Measurements from ENCODE around the gene HMGB2. TPM values are rescaled to one million over a fixed set of nuclear protein-coding genes. Genes with fewer than 3 reads are reported as not detected.

HMGB2 gene
- total RNA-seq, 1 donor from 2014 or later: 43.4 TPM

GRCh38 chr4:173374588-173374987 lies 40.4 kb upstream of the HMGB2 start:
- Histone ChIP-seq H3K9me3 (no peaks in the 10 kb centered on the region), H3K27me3 (no peaks in the 10 kb centered on the region), H3K4me3 (no peak overlapping the region), H3K27ac (no peak overlapping the region), H3K36me3 (peaks cover 6% of the 10 kb centered on the region), H3K4me1 (no peaks in the 10 kb centered on the region)
- DNase-seq (no peak), ATAC-seq (no peak)
- intact Hi-C loops (cut with DNase I): no loop called here
- TF ChIP-seq CTCF (IDR thresholded peaks at IDR 0.05): no peak

- no peaks in the 10 kb centered on the region for H3K36me3 ChIP-seq
- H3K27me3 ChIP-seq: no peaks in the 10 kb centered on the region
- intact Hi-C loops (cut with DNase I): no loop called here
- no peaks in the 10 kb centered on the region for H3K4me1 ChIP-seq
- no peaks in the 10 kb centered on the region for H3K9me3 ChIP-seq
- TF ChIP-seq CTCF (IDR thresholded peaks at IDR 0.05): no peak
- peak overlapping the region; percentile 80 for H3K27ac ChIP-seq
- ATAC-seq: peak; percentile 21
- DNase-seq: peak; percentile 84
- H3K4me3 ChIP-seq: peak overlapping the region; percentile 87
These were observed 37.4 kb upstream of the HMGB2 start for GRCh38 chr4:173371292-173372192.

- peak within 1 kb of the TSS; percentile 87 for H3K4me3 ChIP-seq
- TF ChIP-seq CTCF (IDR thresholded peaks at IDR 0.05): no peak
- DNase-seq: peak; percentile 99
- H3K36me3 ChIP-seq: no peaks in the 10 kb centered on the region
- no peaks in the 10 kb centered on the region for H3K9me3 ChIP-seq
- peak within 1 kb of the TSS; percentile 95 for H3K27ac ChIP-seq
- H3K4me1 ChIP-seq: no peaks in the 10 kb centered on the region
- ATAC-seq: peak; percentile 96
- H3K27me3 ChIP-seq: no peaks in the 10 kb centered on the region
- intact Hi-C loops (cut with DNase I): no loop called here
These were observed 36.5 kb upstream of the HMGB2 start, which contains the start of gene SAP30 for GRCh38 chr4:173370477-173371291. TSS of gene SAP30 (plus strand) at chr4:173370954. CDS start at chr4:173371183, 229 bp downstream.

GRCh38 chr4:173370130-173370476 lies 35.9 kb upstream of the HMGB2 start:
- DNase-seq (peak; percentile 78), ATAC-seq (peak; percentile 1)
- Histone ChIP-seq H3K27ac (peak overlapping the region; percentile 95), H3K4me1 (no peaks in the 10 kb centered on the region), H3K27me3 (no peaks in the 10 kb centered on the region), H3K36me3 (no peaks in the 10 kb centered on the region), H3K9me3 (no peaks in the 10 kb centered on the region), H3K4me3 (peak overlapping the region; percentile 87)
- TF ChIP-seq CTCF (IDR thresholded peaks at IDR 0.05): no peak
- intact Hi-C loops (cut with DNase I): no loop called here

GRCh38 chr4:173367946-173368345 lies 33.8 kb upstream of the HMGB2 start:
- no peak for TF ChIP-seq CTCF (IDR thresholded peaks at IDR 0.05)
- Histone ChIP-seq H3K27me3 (no peaks in the 10 kb centered on the region), H3K4me1 (no peaks in the 10 kb centered on the region), H3K36me3 (no peaks in the 10 kb centered on the region), H3K4me3 (no peak overlapping the region), H3K9me3 (no peaks in the 10 kb centered on the region), H3K27ac (no peak overlapping the region)
- ATAC-seq: no peak
- no peak for DNase-seq
- intact Hi-C loops (cut with DNase I): no loop called here
